Measurements from ENCODE around the gene YAF2. TPM values are rescaled to one million over a fixed set of nuclear protein-coding genes. Genes with fewer than 3 reads are reported as not detected.
A peak's percentile ranks its signal among the peaks of the same experiment; 100 is the strongest.

The YAF2 gene
- total RNA-seq, 1 donor from 2014 or later, result 88.1 TPM

- no peak overlapping the region for H3K4me3 ChIP-seq
- H3K36me3 ChIP-seq, result peaks cover 38% of the 10 kb centered on the region
- peaks cover 25% of the 10 kb centered on the region for H3K4me1 ChIP-seq
- no peak for TF ChIP-seq CTCF (IDR thresholded peaks at IDR 0.05; ENCODE audit: borderline replicate concordance)
- intact Hi-C loops (cut with micrococcal nuclease), result no loop called here
- no peak overlapping the region for H3K27ac ChIP-seq (replicated peaks)
- no peaks in the 10 kb centered on the region for H3K9me3 ChIP-seq (replicated peaks)
- no peak for DNase-seq
- H3K27me3 ChIP-seq (ENCODE audit: low read depth), result no peaks in the 10 kb centered on the region
These were observed 75.1 kb downstream of the YAF2 start for GRCh38 chr12:42162965-42163364.

- TF ChIP-seq CTCF (IDR thresholded peaks at IDR 0.05; ENCODE audit: borderline replicate concordance), result no peak
- DNase-seq, result no peak
- Histone ChIP-seq H3K9me3 (replicated peaks) (no peaks in the 10 kb centered on the region), H3K4me1 (peaks cover 25% of the 10 kb centered on the region), H3K36me3 (peaks cover 38% of the 10 kb centered on the region), H3K27me3 (ENCODE audit: low read depth) (no peaks in the 10 kb centered on the region), H3K4me3 (no peak overlapping the region), H3K27ac (replicated peaks) (no peak overlapping the region)
- intact Hi-C loops (cut with micrococcal nuclease), result no loop called here
These were observed 75.9 kb downstream of the YAF2 start for GRCh38 chr12:42162193-42162592.

GRCh38 chr12:42161529-42161928 is 76.5 kb downstream of the YAF2 start:
- Histone ChIP-seq H3K36me3 (peaks cover 38% of the 10 kb centered on the region), H3K4me3 (no peak overlapping the region), H3K27me3 (ENCODE audit: low read depth) (no peaks in the 10 kb centered on the region), H3K4me1 (peaks cover 25% of the 10 kb centered on the region), H3K9me3 (replicated peaks) (no peaks in the 10 kb centered on the region), H3K27ac (replicated peaks) (no peak overlapping the region)
- no peak for TF ChIP-seq CTCF (IDR thresholded peaks at IDR 0.05; ENCODE audit: borderline replicate concordance)
- intact Hi-C loops (cut with micrococcal nuclease), result no loop called here
- DNase-seq, result no peak

DNA sequence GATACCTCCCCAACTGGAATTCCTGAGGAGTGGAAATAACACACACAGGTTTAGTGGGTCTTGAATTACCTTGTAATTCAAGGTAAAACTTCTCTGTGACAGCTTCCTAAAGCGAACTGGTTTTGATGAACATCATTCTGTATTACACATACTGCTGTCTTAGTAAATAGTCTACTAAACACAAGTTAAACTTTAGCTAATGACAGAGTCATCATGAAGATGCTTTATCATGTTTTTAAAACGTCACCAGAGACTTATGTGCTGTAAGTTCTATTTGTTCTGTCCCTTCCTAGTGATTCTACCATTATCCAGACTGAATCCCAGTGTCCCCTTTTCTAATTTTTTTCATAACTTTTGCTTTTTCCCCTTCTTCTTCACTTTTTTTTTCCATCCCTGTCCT is 81.8 kb downstream of the YAF2 start:
- no peaks in the 10 kb centered on the region for H3K27me3 ChIP-seq (ENCODE audit: low read depth)
- intact Hi-C loops (cut with micrococcal nuclease), result no loop called here
- H3K36me3 ChIP-seq, result peaks cover 33% of the 10 kb centered on the region
- no peak overlapping the region for H3K4me3 ChIP-seq
- TF ChIP-seq CTCF (IDR thresholded peaks at IDR 0.05; ENCODE audit: borderline replicate concordance), result no peak
- no peaks in the 10 kb centered on the region for H3K9me3 ChIP-seq (replicated peaks)
- DNase-seq, result no peak
- H3K4me1 ChIP-seq, result no peaks in the 10 kb centered on the region
- no peak overlapping the region for H3K27ac ChIP-seq (replicated peaks)

DNA sequence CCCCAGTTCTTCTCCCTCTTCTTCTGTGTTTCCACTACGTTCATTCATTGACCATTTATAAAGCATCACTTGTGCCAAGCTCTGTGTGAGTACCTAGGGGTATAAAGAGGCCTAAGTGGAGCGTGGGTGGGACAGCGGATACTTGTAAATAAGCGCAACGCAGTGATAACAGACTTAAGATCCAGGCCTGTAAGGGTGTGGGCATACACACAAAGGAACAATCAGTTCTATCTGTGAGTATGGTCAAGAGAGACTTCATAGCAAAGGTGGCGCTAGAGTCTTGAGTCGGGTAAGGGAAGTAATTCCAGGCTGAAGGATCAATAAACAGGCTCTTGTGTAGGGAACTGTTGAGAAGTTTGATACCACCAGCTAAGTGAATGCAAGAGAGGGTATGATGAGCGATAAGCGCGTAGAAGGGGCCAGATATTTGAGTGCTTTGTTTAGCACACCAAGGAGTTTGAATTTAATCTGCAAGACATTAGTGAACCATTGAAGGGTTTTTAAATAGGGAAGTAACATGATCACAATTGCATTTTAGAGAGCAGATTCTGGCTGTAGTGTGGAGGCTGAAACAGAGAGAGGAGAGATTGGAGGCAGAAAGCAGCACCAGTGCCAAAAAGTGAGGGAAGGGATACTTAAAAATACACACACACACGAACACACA is 92.4 kb downstream of the YAF2 start:
- peaks cover 36% of the 10 kb centered on the region for H3K4me1 ChIP-seq
- no peak for DNase-seq
- intact Hi-C loops (cut with micrococcal nuclease), result no loop called here
- no peaks in the 10 kb centered on the region for H3K27me3 ChIP-seq (ENCODE audit: low read depth)
- no peak for TF ChIP-seq CTCF (IDR thresholded peaks at IDR 0.05; ENCODE audit: borderline replicate concordance)
- H3K4me3 ChIP-seq, result peak overlapping the region; percentile 85
- H3K36me3 ChIP-seq, result no peaks in the 10 kb centered on the region
- H3K27ac ChIP-seq (replicated peaks), result peak overlapping the region; percentile 93
- H3K9me3 ChIP-seq (replicated peaks), result no peaks in the 10 kb centered on the region
